Endothelial cell of umbilical vein (primary cell): ENCODE results near the gene TMEM30B. TPM values are rescaled to one million over a fixed set of nuclear protein-coding genes. Genes with fewer than 3 reads are reported as not detected.
A peak's percentile ranks its signal among the peaks of the same experiment; 100 is the strongest.

Experiments used
- BruUV-seq: library from RNA; stranded (reverse); fragments of 400-500 nt; replicated peaks from 2 replicates; lab custom pipeline; 2021; lab: Mats Ljungman, UMichigan
- CTCF ChIA-PET: fragments of 300-600, 350-600 bp; sonication (Branson Sonifier 250); formaldehyde crosslinking; loops from one replicate; lab custom pipeline; 2021; ENCODE audit warnings: antibody characterized with exemption, inconsistent platforms; lab: Charles Lee
- POLR2A ChIA-PET: fragments of 300-600, 350-600 bp; sonication (Branson Sonifier 250); formaldehyde crosslinking; loops from one replicate; lab custom pipeline; 2021; ENCODE audit warnings: antibody characterized with exemption, inconsistent platforms; lab: Charles Lee
- DNase-seq: peaks from one replicate; pipeline ENCODE4 v3.0.0-alpha.2; 2011; ENCODE audit warnings: low read depth, low spot score
- FAIRE-seq: peaks from 2 replicates; lab custom pipeline; 2011; peaks lifted over from hg19 to GRCh38; lab: Jason Lieb, UNC
- H2AFZ ChIP-seq: 2 replicates; pipeline ENCODE4 v1.6.0; 2012; ENCODE audit warnings: low read depth, low read length, control low read depth, inconsistent platforms
- H3K27ac ChIP-seq: 2 replicates; pipeline ENCODE4 v1.5.1; 2011; ENCODE audit warnings: low read depth, mild to moderate bottlenecking, control low read depth, low read length, moderate library complexity; ENCODE audit not compliant: insufficient read depth
- H3K27me3 ChIP-seq, 2 experiments: 2 replicates each; pipeline versions ENCODE4 v1.6.0 to v1.6.1; 2011; ENCODE audit warnings: low read length in 2 of 2, mixed read lengths in 1 of 2; ENCODE audit not compliant: control insufficient read depth in 2 of 2, insufficient read depth in 2 of 2
- H3K36me3 ChIP-seq, 2 experiments: 2 replicates in 1 of 2; 3 replicates in 1 of 2; pipeline ENCODE4 v1.5.1; 2011; ENCODE audit warnings: low read length in 2 of 2, mild to moderate bottlenecking in 1 of 2, moderate library complexity in 1 of 2; ENCODE audit not compliant: control insufficient read depth in 2 of 2, insufficient read depth in 2 of 2; ENCODE audit errors: extremely low read depth in 1 of 2
- H3K4me1 ChIP-seq: 3 replicates; pipeline ENCODE4 v1.5.1; 2011; ENCODE audit warnings: mild to moderate bottlenecking, low read length; ENCODE audit not compliant: control insufficient read depth, insufficient read depth; ENCODE audit errors: extremely low read depth
- H3K4me2 ChIP-seq: 2 replicates; pipeline ENCODE4 v1.6.1; 2011; ENCODE audit warnings: low read length, control low read depth, mixed read lengths; ENCODE audit not compliant: insufficient read depth
- H3K4me3 ChIP-seq, 3 experiments: fragments of 200-600 bp in 1 of 3; sonication (generic), shearing (Covaris generic) in 1 of 3; replicated peaks in 1 of 3; 2 replicates each; pipeline ENCODE4 v1.5.1; 2011 to 2016; ENCODE audit warnings: control low read depth in 3 of 3, low read length in 3 of 3, mild to moderate bottlenecking in 2 of 3, inconsistent platforms in 1 of 3, low read depth in 1 of 3, moderate library complexity in 1 of 3; ENCODE audit not compliant: insufficient read depth in 1 of 3
- H3K79me2 ChIP-seq: 2 replicates; pipeline ENCODE4 v1.6.0; 2012; ENCODE audit warnings: low read length, inconsistent platforms; ENCODE audit not compliant: control insufficient read depth, insufficient read depth
- H3K9ac ChIP-seq: replicated peaks from 2 replicates; pipeline ENCODE3; 2011; ENCODE audit warnings: low read length, control low read depth; ENCODE audit not compliant: insufficient read depth; ENCODE audit errors: extremely low read depth
- H3K9me1 ChIP-seq: replicated peaks from 3 replicates; pipeline ENCODE4 v1.6.0; 2011; ENCODE audit warnings: mild to moderate bottlenecking, low read length; ENCODE audit not compliant: control insufficient read depth, insufficient read depth; ENCODE audit errors: extremely low read depth
- H3K9me3 ChIP-seq: replicated peaks from 2 replicates; pipeline ENCODE4 v1.5.1; 2012; ENCODE audit warnings: low read length, inconsistent platforms; ENCODE audit not compliant: control insufficient read depth, insufficient read depth
- H4K20me1 ChIP-seq: replicated peaks from 2 replicates; pipeline ENCODE3; 2011; ENCODE audit warnings: mild to moderate bottlenecking, low read length; ENCODE audit not compliant: control insufficient read depth, insufficient read depth; ENCODE audit errors: extremely low read depth
- GATA2 ChIP-seq: IDR thresholded peaks from 2 replicates; pipeline ENCODE4 v1.7.0; 2011; ENCODE audit warnings: low read depth, mild to moderate bottlenecking, moderate library complexity, mixed read lengths, low read length; ENCODE audit not compliant: insufficient read length, insufficient read depth
- JUN ChIP-seq: IDR thresholded peaks from 2 replicates; pipeline ENCODE4 v1.6.1; 2011; ENCODE audit warnings: borderline replicate concordance, low read depth; ENCODE audit not compliant: insufficient read length, insufficient read depth
- dilution Hi-C: fragments of 300-500 bp; cut with MboI; formaldehyde crosslinking; loops from one replicate; pipeline ENCODE4 v1.15.0; 2019; ENCODE audit warnings: low sequenced_read_pairs; ENCODE audit not compliant: extremely low pct_ligation_motif_present
- intact Hi-C: fragments of 100-400 bp; cut with micrococcal nuclease; formaldehyde crosslinking; loops from one replicate; pipeline ENCODE4 v1.10.0; 2022
- polyA plus RNA-seq, 4 experiments: library from polyadenylated mRNA; depleted of rRNA in 3 of 4; stranded (reverse) in 3 of 4; unstranded in 1 of 4; fragments of >200 nt; gene quantifications; 2 replicates each; pipeline versions ENCODE4 v1.2.1 to v1.2.3, GENCODE V29; 2011 to 2012; ENCODE audit warnings: missing spikeins in 1 of 4
- total RNA-seq: library from RNA; stranded (reverse); gene quantifications from 2 replicates; pipeline ENCODE4 v1.2.3, GENCODE V29; 2021
- TF ChIP-seq, protein P1 (sequence below), 2 donors: IDR thresholded peaks; 1 replicate in 1 of 2; 2 replicates in 1 of 2; pipeline ENCODE4 v1.5.1; 2011; ENCODE audit warnings: low read length in 2 of 2, mild to moderate bottlenecking in 2 of 2, moderate library complexity in 2 of 2, control low read depth in 1 of 2, inconsistent platforms in 1 of 2, low read depth in 1 of 2; ENCODE audit not compliant: insufficient read depth in 1 of 2; ENCODE audit errors: extremely low read depth in 1 of 2

Gene TMEM30B
- total and polyA plus RNA-seq, 2 donors (not counting 3 experiments of a cell fraction or from before 2014, with no cell fraction given): 0.32 to 0.35 TPM

DNA sequence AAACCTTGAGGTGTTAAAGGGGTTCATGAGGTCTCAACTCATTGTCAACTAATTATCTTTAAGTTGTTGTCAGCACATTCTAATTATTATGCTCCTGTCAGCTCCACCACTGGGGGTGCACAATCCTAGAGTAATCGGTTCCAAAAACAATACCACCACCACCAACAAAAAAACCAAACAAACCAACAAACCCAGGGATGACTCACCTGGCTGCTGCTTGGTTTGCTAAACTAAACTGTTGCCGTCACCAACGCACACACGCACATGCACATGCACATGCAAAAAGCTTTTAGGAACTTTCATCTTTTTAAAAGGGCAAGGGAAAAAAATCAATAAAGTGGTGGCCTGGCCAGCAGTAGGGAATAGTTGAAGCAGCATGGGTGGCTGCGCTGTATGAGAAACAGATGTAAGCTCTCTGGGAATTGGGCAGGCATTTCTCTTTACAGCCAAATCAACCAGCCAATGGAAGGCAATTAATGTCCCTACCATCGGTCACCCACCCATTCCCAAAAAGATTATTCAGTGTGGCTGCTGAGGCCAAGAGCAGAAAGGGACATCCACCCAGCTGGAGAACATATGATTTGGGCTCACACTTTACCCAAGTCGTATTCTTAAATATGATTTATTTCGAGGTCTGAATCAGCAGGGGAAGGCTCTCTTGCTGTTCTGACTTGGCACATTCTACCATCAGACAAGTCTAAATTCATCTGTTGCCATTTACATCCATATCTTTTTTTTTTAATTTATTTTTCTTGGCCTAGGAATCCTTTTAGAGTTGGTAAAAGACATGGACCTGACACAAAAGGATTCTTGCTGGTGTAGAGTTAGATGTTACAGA lies 20.0 kb downstream of the TMEM30B start:
- ChIA-PET CTCF (interaction anchor here (1.0 to 3.3 kb wide), 6 partner anchors 9 to 995 kb away, joined by 3 to 15 read pairs (median 4); no protein-coding TSS in a partner anchor), POLR2A (interaction anchor here (0.5 kb wide), 1 partner anchor 561 kb away, joined by 3 read pairs; no protein-coding TSS in a partner anchor)
- Histone ChIP-seq H3K36me3 (no peaks in the 10 kb centered on the region), H3K9me1 (no peaks in the 10 kb centered on the region), H3K27me3 (peaks cover 7 to 10% of the 10 kb centered on the region in 2 experiments), H3K4me2 (no peak overlapping the region), H4K20me1 (no peaks in the 10 kb centered on the region), H3K9ac (no peak overlapping the region), H3K79me2 (no peaks in the 10 kb centered on the region), H3K4me3 (no peak overlapping the region), H3K9me3 (no peaks in the 10 kb centered on the region), H3K27ac (no peak overlapping the region), H2AFZ (no peak overlapping the region), H3K4me1 (peaks cover 22% of the 10 kb centered on the region)
- no peak for DNase-seq
- intact Hi-C loops (no loop called here), dilution Hi-C loops (loop anchor here (25.0 kb wide), 1 partner anchor 624 kb away; the partner anchor contains the start of gene SIX1)
- TF ChIP-seq, protein P1, sequence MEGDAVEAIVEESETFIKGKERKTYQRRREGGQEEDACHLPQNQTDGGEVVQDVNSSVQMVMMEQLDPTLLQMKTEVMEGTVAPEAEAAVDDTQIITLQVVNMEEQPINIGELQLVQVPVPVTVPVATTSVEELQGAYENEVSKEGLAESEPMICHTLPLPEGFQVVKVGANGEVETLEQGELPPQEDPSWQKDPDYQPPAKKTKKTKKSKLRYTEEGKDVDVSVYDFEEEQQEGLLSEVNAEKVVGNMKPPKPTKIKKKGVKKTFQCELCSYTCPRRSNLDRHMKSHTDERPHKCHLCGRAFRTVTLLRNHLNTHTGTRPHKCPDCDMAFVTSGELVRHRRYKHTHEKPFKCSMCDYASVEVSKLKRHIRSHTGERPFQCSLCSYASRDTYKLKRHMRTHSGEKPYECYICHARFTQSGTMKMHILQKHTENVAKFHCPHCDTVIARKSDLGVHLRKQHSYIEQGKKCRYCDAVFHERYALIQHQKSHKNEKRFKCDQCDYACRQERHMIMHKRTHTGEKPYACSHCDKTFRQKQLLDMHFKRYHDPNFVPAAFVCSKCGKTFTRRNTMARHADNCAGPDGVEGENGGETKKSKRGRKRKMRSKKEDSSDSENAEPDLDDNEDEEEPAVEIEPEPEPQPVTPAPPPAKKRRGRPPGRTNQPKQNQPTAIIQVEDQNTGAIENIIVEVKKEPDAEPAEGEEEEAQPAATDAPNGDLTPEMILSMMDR (IDR thresholded peaks at IDR 0.05; ENCODE audit: extremely low read depth in 1 of 2, insufficient read depth in 1 of 2, low read depth in 1 of 2, low read length in 2 of 2): peak; percentile 2 to 7
- TF ChIP-seq JUN: peak; percentile 35
- TF ChIP-seq GATA2: no peak
- no peak for FAIRE-seq
- BruUV-seq: no TSS peak
